Activated naive CD8-positive, alpha-beta T cell treated with anti-CD3 and anti-CD28 coated beads, Interleukin-2, amount 10 ng/mL, durations not matched to agents 7 days and 5 days (primary cell): ENCODE measurements around the gene FAT1. TPM values are rescaled to one million over a fixed set of nuclear protein-coding genes. Genes with fewer than 3 reads are reported as not detected.

Experiments used
- ATAC-seq: fragments of 150-1000 bp; cut with Tn5 transposase; one replicate; pipeline ENCODE4 v1.10.0; 2021; ENCODE audit warnings: low read depth, moderate library complexity
- POLR2A ChIA-PET: fragments of 350-600 bp; sonication (Branson Sonifier 250); formaldehyde crosslinking; loops from one replicate; lab custom pipeline; 2021; ENCODE audit warnings: antibody characterized with exemption; lab: Charles Lee
- DNase-seq: peaks from one replicate; pipeline ENCODE4 v3.0.0; 2021
- H3K27ac Mint-ChIP-seq: one replicate; pipeline ENCODE4 v1.8.0; 2022; ENCODE audit warnings: mild to moderate bottlenecking, mixed read lengths
- H3K27me3 Mint-ChIP-seq: one replicate; pipeline ENCODE4 v1.8.0; 2022; ENCODE audit warnings: mild to moderate bottlenecking, moderate library complexity, mixed read lengths
- H3K36me3 Mint-ChIP-seq: one replicate; pipeline ENCODE4 v1.8.0; 2021; ENCODE audit warnings: mild to moderate bottlenecking, mixed read lengths
- H3K4me1 Mint-ChIP-seq: one replicate; pipeline ENCODE4 v1.8.0; 2021; ENCODE audit warnings: mixed read lengths
- H3K4me3 Mint-ChIP-seq: one replicate; pipeline ENCODE4 v1.8.0; 2022; ENCODE audit warnings: mild to moderate bottlenecking, moderate library complexity, mixed read lengths
- H3K9me3 Mint-ChIP-seq: one replicate; pipeline ENCODE4 v1.8.0; 2021; ENCODE audit warnings: mixed read lengths
- total RNA-seq, 2 experiments: library from RNA; stranded (reverse); gene quantifications; one replicate each; pipeline ENCODE4 v1.2.3, GENCODE V29; 2021

FAT1 gene
- total RNA-seq, 2 experiments from 2014 or later, result not detected

DNA sequence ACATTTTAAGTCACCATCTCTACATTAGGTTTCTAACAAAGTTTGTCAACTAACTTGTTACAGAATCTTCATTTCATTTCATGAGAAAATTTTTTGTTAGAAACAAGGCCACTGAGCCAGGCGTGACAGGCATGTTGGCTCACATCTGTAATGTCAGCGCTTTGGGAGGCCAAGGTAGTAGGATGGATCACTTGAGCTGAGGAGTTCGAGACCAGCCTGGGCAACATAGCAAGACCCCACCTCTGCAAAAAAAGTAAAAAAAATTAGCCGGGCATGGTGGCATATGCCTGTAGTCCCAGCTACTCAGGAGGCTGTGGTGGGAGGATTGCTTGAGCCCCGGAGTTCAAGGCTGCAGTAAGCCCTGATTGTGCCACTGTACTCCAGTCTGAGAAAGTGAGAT lies 32.3 kb downstream of the FAT1 start:
- H3K4me3 Mint-ChIP-seq, result no peak overlapping the region
- H3K9me3 Mint-ChIP-seq, result peaks cover 3% of the 10 kb centered on the region
- no peak for ATAC-seq
- H3K4me1 Mint-ChIP-seq, result no peaks in the 10 kb centered on the region
- no peak for DNase-seq
- no peak overlapping the region for H3K27ac Mint-ChIP-seq
- H3K27me3 Mint-ChIP-seq, result no peaks in the 10 kb centered on the region
- no peaks in the 10 kb centered on the region for H3K36me3 Mint-ChIP-seq
- POLR2A ChIA-PET, result no interaction called here

DNA sequence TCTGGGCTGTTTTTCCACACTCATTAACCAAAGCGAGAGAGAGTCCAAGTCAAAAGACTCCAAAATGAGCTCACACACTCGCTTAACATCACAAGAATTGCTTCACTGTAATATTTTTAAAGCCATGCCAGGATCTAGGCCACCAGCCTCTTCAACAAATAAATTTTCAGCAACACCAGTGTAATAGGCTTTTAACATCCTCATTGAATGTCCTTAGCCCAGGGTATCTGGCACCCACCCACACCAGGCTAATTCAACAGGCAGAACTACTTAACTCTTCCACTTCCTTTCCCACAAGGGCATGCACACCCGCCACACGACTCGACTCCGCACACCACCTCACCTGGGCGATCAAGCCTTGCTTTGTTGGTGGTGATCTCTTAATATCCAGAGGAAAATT lies 34.2 kb downstream of the FAT1 start:
- H3K27me3 Mint-ChIP-seq, result no peaks in the 10 kb centered on the region
- no peak for ATAC-seq
- H3K4me1 Mint-ChIP-seq, result no peaks in the 10 kb centered on the region
- POLR2A ChIA-PET, result no interaction called here
- H3K27ac Mint-ChIP-seq, result no peak overlapping the region
- no peak overlapping the region for H3K4me3 Mint-ChIP-seq
- peaks cover 3% of the 10 kb centered on the region for H3K9me3 Mint-ChIP-seq
- no peaks in the 10 kb centered on the region for H3K36me3 Mint-ChIP-seq
- no peak for DNase-seq

GRCh38 chr4:186688150-186688943 lies 35.3 kb downstream of the FAT1 start:
- no peaks in the 10 kb centered on the region for H3K36me3 Mint-ChIP-seq
- POLR2A ChIA-PET, result no interaction called here
- no peaks in the 10 kb centered on the region for H3K4me1 Mint-ChIP-seq
- ATAC-seq (no peak), DNase-seq (no peak)
- no peaks in the 10 kb centered on the region for H3K9me3 Mint-ChIP-seq
- no peak overlapping the region for H3K27ac Mint-ChIP-seq
- H3K27me3 Mint-ChIP-seq, result no peaks in the 10 kb centered on the region
- H3K4me3 Mint-ChIP-seq, result no peak overlapping the region

DNA sequence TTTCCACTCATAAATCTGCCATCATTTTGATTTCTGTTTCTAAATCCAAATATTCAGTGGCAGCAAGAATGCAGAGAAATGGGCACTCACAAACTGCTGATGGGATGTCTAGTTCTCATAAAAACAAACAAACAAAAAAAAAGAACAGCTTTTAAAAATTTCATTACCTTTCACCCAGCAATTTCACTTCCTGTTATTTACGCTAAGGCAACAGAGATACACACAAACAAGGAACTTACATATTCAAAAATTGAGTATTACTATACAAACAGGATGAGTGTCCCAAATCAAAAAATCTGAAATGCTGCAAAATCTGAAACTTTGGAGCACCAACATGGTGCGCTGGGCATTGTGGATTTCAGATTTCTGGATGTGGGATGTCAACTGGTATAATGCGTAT lies 36.4 kb downstream of the FAT1 start:
- no peaks in the 10 kb centered on the region for H3K4me1 Mint-ChIP-seq
- POLR2A ChIA-PET, result no interaction called here
- no peak for DNase-seq
- no peaks in the 10 kb centered on the region for H3K27me3 Mint-ChIP-seq
- H3K36me3 Mint-ChIP-seq, result no peaks in the 10 kb centered on the region
- H3K4me3 Mint-ChIP-seq, result no peak overlapping the region
- no peak overlapping the region for H3K27ac Mint-ChIP-seq
- no peaks in the 10 kb centered on the region for H3K9me3 Mint-ChIP-seq
- ATAC-seq, result no peak

- Mint-ChIP-seq H3K9me3 (no peaks in the 10 kb centered on the region), H3K36me3 (no peaks in the 10 kb centered on the region), H3K4me1 (no peaks in the 10 kb centered on the region), H3K27me3 (no peaks in the 10 kb centered on the region), H3K4me3 (no peak overlapping the region), H3K27ac (no peak overlapping the region)
- POLR2A ChIA-PET, result no interaction called here
- ATAC-seq (no peak), DNase-seq (no peak)
Observed at GRCh38 chr4:186685767-186686183, 37.9 kb downstream of the FAT1 start.

GRCh38 chr4:186684889-186685309 lies 38.8 kb downstream of the FAT1 start:
- H3K27ac Mint-ChIP-seq, result no peak overlapping the region
- H3K4me1 Mint-ChIP-seq, result no peaks in the 10 kb centered on the region
- DNase-seq (no peak), ATAC-seq (no peak)
- POLR2A ChIA-PET, result no interaction called here
- H3K4me3 Mint-ChIP-seq, result no peak overlapping the region
- H3K36me3 Mint-ChIP-seq, result no peaks in the 10 kb centered on the region
- H3K9me3 Mint-ChIP-seq, result no peaks in the 10 kb centered on the region
- no peaks in the 10 kb centered on the region for H3K27me3 Mint-ChIP-seq

- DNase-seq, result no peak
- Mint-ChIP-seq H3K27ac (no peak overlapping the region), H3K36me3 (no peaks in the 10 kb centered on the region), H3K4me1 (no peaks in the 10 kb centered on the region), H3K9me3 (no peaks in the 10 kb centered on the region), H3K27me3 (no peaks in the 10 kb centered on the region), H3K4me3 (no peak overlapping the region)
- no peak for ATAC-seq
- POLR2A ChIA-PET, result no interaction called here
Observed at GRCh38 chr4:186684220-186684619, 39.4 kb downstream of the FAT1 start.

GRCh38 chr4:186680641-186681040 lies 43.0 kb downstream of the FAT1 start:
- DNase-seq (no peak), ATAC-seq (no peak)
- Mint-ChIP-seq H3K4me3 (no peak overlapping the region), H3K9me3 (no peaks in the 10 kb centered on the region), H3K36me3 (no peaks in the 10 kb centered on the region), H3K27me3 (no peaks in the 10 kb centered on the region), H3K27ac (no peak overlapping the region), H3K4me1 (no peaks in the 10 kb centered on the region)
- POLR2A ChIA-PET, result no interaction called here

- DNase-seq, result no peak
- Mint-ChIP-seq H3K27me3 (no peaks in the 10 kb centered on the region), H3K4me3 (no peak overlapping the region), H3K4me1 (no peaks in the 10 kb centered on the region), H3K27ac (no peak overlapping the region), H3K36me3 (no peaks in the 10 kb centered on the region), H3K9me3 (no peaks in the 10 kb centered on the region)
- POLR2A ChIA-PET, result no interaction called here
- ATAC-seq, result no peak
Observed at GRCh38 chr4:186676531-186677161, 47.0 kb downstream of the FAT1 start.

GRCh38 chr4:186669735-186670134 lies 53.9 kb downstream of the FAT1 start:
- DNase-seq (no peak), ATAC-seq (no peak)
- Mint-ChIP-seq H3K27me3 (no peaks in the 10 kb centered on the region), H3K36me3 (no peaks in the 10 kb centered on the region), H3K4me3 (no peak overlapping the region), H3K4me1 (no peaks in the 10 kb centered on the region), H3K27ac (no peak overlapping the region), H3K9me3 (no peaks in the 10 kb centered on the region)
- POLR2A ChIA-PET, result no interaction called here

DNA sequence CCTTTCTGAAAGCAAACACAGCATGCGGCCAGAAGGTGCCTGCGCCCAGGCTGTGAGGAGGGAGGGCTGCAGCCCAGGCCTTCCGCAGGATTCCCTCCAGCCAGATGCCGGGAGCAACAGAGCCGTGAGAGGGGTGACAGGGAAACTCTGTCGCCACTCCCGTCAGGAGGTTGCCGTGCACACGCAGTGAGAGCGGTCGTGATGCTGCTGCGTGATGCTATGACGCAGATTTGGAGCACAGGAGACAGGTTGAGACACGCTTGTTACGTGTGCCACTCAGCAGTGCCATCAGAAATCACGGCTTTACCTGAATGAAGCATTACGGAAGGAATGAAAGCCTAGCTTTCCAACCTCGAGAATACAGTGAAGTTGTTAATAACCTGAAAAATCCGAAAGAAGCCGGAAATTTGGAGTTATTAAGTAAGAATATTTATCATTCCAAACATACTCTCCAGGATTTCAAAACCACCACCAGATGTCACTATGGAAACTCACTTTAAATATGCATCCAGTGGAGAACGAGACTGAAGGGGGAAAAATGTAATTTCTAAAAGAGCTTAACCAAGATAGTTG lies 54.4 kb downstream of the FAT1 start:
- Mint-ChIP-seq H3K27me3 (no peaks in the 10 kb centered on the region), H3K4me3 (no peak overlapping the region), H3K27ac (no peak overlapping the region), H3K9me3 (no peaks in the 10 kb centered on the region), H3K36me3 (no peaks in the 10 kb centered on the region), H3K4me1 (no peaks in the 10 kb centered on the region)
- DNase-seq, result no peak
- POLR2A ChIA-PET, result no interaction called here
- no peak for ATAC-seq

DNA sequence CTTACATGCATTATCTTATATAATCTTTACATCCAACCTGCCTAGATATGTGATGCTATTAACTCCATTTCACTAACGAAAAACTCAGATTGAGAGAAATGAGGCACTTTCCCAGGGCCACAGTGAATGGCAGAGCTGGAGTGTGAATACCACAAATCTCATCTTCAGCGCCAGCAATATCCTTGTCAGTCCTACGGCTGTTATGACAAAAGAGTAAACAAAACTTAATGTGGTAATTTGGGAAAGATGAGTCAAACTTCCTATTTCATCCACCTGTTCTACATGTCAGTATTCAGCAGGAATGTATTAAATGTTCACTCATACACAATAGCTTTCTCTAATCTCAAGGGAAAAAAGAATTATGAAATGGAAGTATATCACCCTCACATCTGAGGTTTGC lies 56.9 kb downstream of the FAT1 start:
- DNase-seq (no peak), ATAC-seq (no peak)
- Mint-ChIP-seq H3K27ac (no peak overlapping the region), H3K4me3 (no peak overlapping the region), H3K27me3 (no peaks in the 10 kb centered on the region), H3K4me1 (no peaks in the 10 kb centered on the region), H3K36me3 (no peaks in the 10 kb centered on the region), H3K9me3 (no peaks in the 10 kb centered on the region)
- POLR2A ChIA-PET, result no interaction called here

DNA sequence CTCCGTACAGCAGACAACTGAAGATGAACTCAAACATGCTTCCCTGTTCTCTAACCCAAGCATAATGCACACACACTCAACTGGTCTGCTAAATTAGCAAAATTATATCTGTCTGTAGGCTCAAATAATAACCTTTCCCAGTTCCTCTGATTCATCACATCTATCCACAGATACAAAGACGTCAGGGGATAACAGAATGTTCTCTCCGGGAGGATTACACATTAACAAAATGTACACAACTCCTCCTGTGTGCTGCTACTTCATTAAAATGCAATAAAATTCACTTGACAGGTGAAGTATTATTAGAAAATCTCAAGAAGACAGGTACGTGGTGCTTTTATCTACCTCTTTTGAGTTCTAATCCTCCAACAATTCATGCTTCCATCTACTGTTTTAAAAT lies 57.4 kb downstream of the FAT1 start:
- H3K27me3 Mint-ChIP-seq, result no peaks in the 10 kb centered on the region
- POLR2A ChIA-PET, result no interaction called here
- H3K36me3 Mint-ChIP-seq, result no peaks in the 10 kb centered on the region
- H3K4me1 Mint-ChIP-seq, result no peaks in the 10 kb centered on the region
- H3K4me3 Mint-ChIP-seq, result no peak overlapping the region
- no peaks in the 10 kb centered on the region for H3K9me3 Mint-ChIP-seq
- no peak overlapping the region for H3K27ac Mint-ChIP-seq
- DNase-seq, result no peak
- ATAC-seq, result no peak

GRCh38 chr4:186660403-186660802 lies 63.3 kb downstream of the FAT1 start:
- DNase-seq (no peak), ATAC-seq (no peak)
- no peaks in the 10 kb centered on the region for H3K27me3 Mint-ChIP-seq
- H3K27ac Mint-ChIP-seq, result no peak overlapping the region
- H3K4me1 Mint-ChIP-seq, result no peaks in the 10 kb centered on the region
- no peak overlapping the region for H3K4me3 Mint-ChIP-seq
- H3K9me3 Mint-ChIP-seq, result no peaks in the 10 kb centered on the region
- POLR2A ChIA-PET, result no interaction called here
- no peaks in the 10 kb centered on the region for H3K36me3 Mint-ChIP-seq
